T-helper 1 cell treated with Interleukin-12 subunit alpha and Interleukin-12 subunit beta and Interleukin-4 antibody, amounts not matched to agents 30 μg/mL and 1 μg/mL, for 36 hours (primary cell): Measurements from ENCODE around the gene LRATD1.

Experiments
- H3K27ac Mint-ChIP-seq: one replicate; pipeline ENCODE4 v1.8.0; 2021; ENCODE audit warnings: mild to moderate bottlenecking, mixed read lengths
- H3K27me3 Mint-ChIP-seq: one replicate; pipeline ENCODE4 v1.8.0; 2021; ENCODE audit warnings: low read depth, mixed read lengths
- H3K36me3 Mint-ChIP-seq: one replicate; pipeline ENCODE4 v1.8.0; 2021; ENCODE audit warnings: low read depth, mixed read lengths
- H3K4me1 Mint-ChIP-seq: one replicate; pipeline ENCODE4 v1.8.0; 2021; ENCODE audit warnings: low read depth, mixed read lengths
- H3K4me3 Mint-ChIP-seq: one replicate; pipeline ENCODE4 v1.8.0; 2021; ENCODE audit warnings: mild to moderate bottlenecking, moderate library complexity, mixed read lengths
- H3K9me3 Mint-ChIP-seq: one replicate; pipeline ENCODE4 v1.8.0; 2021; ENCODE audit warnings: mixed read lengths

The LRATD1 gene

GRCh38 chr2:14647714-14648113 is 15.2 kb downstream of the LRATD1 start:
- Mint-ChIP-seq H3K9me3 (no peaks in the 10 kb centered on the region), H3K4me1 (no peaks in the 10 kb centered on the region), H3K27me3 (peaks cover 5% of the 10 kb centered on the region), H3K27ac (no peak overlapping the region), H3K36me3 (no peaks in the 10 kb centered on the region), H3K4me3 (no peak overlapping the region)

GRCh38 chr2:14650066-14650465 is 17.5 kb downstream of the LRATD1 start:
- no peak overlapping the region for H3K27ac Mint-ChIP-seq
- H3K4me3 Mint-ChIP-seq, result no peak overlapping the region
- H3K4me1 Mint-ChIP-seq, result peaks cover 7% of the 10 kb centered on the region
- H3K9me3 Mint-ChIP-seq, result no peaks in the 10 kb centered on the region
- H3K36me3 Mint-ChIP-seq, result no peaks in the 10 kb centered on the region
- H3K27me3 Mint-ChIP-seq, result peaks cover 5% of the 10 kb centered on the region

- no peaks in the 10 kb centered on the region for H3K27me3 Mint-ChIP-seq
- H3K27ac Mint-ChIP-seq, result no peak overlapping the region
- peak overlapping the region; percentile 21 for H3K4me3 Mint-ChIP-seq
- H3K9me3 Mint-ChIP-seq, result no peaks in the 10 kb centered on the region
- no peaks in the 10 kb centered on the region for H3K36me3 Mint-ChIP-seq
- peaks cover 11% of the 10 kb centered on the region for H3K4me1 Mint-ChIP-seq
These were observed 22.3 kb downstream of the LRATD1 start for GRCh38 chr2:14654835-14655282.

- Mint-ChIP-seq H3K9me3 (no peaks in the 10 kb centered on the region), H3K4me1 (peaks cover 11% of the 10 kb centered on the region), H3K36me3 (no peaks in the 10 kb centered on the region), H3K4me3 (no peak overlapping the region), H3K27ac (no peak overlapping the region), H3K27me3 (no peaks in the 10 kb centered on the region)
These were observed 23.6 kb downstream of the LRATD1 start for GRCh38 chr2:14656146-14656545.

- no peaks in the 10 kb centered on the region for H3K9me3 Mint-ChIP-seq
- H3K4me3 Mint-ChIP-seq, result no peak overlapping the region
- H3K27me3 Mint-ChIP-seq, result no peaks in the 10 kb centered on the region
- no peak overlapping the region for H3K27ac Mint-ChIP-seq
- no peaks in the 10 kb centered on the region for H3K36me3 Mint-ChIP-seq
- no peaks in the 10 kb centered on the region for H3K4me1 Mint-ChIP-seq
These were observed 28.6 kb downstream of the LRATD1 start for GRCh38 chr2:14661163-14661562.

- Mint-ChIP-seq H3K4me3 (no peak overlapping the region), H3K36me3 (no peaks in the 10 kb centered on the region)
These were observed 40.9 kb downstream of the LRATD1 start for GRCh38 chr2:14673351-14673875.

GRCh38 chr2:14675489-14675888 is 43.0 kb downstream of the LRATD1 start:
- H3K36me3 Mint-ChIP-seq, result no peaks in the 10 kb centered on the region
- H3K9me3 Mint-ChIP-seq, result no peaks in the 10 kb centered on the region
- no peak overlapping the region for H3K27ac Mint-ChIP-seq
- no peaks in the 10 kb centered on the region for H3K4me1 Mint-ChIP-seq
- no peak overlapping the region for H3K4me3 Mint-ChIP-seq
- no peaks in the 10 kb centered on the region for H3K27me3 Mint-ChIP-seq

More at GRCh38 chr2:14673351-14673875, 40.9 kb downstream of the LRATD1 start:
- Mint-ChIP-seq H3K27ac (no peak overlapping the region), H3K27me3 (no peaks in the 10 kb centered on the region), H3K4me1 (no peaks in the 10 kb centered on the region), H3K9me3 (no peaks in the 10 kb centered on the region)

- Mint-ChIP-seq H3K4me1 (no peaks in the 10 kb centered on the region), H3K4me3 (no peak overlapping the region), H3K9me3 (no peaks in the 10 kb centered on the region), H3K36me3 (no peaks in the 10 kb centered on the region), H3K27me3 (no peaks in the 10 kb centered on the region), H3K27ac (no peak overlapping the region)
These were observed 43.9 kb downstream of the LRATD1 start for GRCh38 chr2:14676371-14676770.

- Mint-ChIP-seq H3K4me1 (no peaks in the 10 kb centered on the region), H3K27ac (no peak overlapping the region), H3K27me3 (no peaks in the 10 kb centered on the region), H3K9me3 (no peaks in the 10 kb centered on the region), H3K4me3 (no peak overlapping the region), H3K36me3 (no peaks in the 10 kb centered on the region)
These were observed 44.5 kb downstream of the LRATD1 start for GRCh38 chr2:14677039-14677438.

GRCh38 chr2:14678761-14679160 is 46.2 kb downstream of the LRATD1 start:
- Mint-ChIP-seq H3K27me3 (no peaks in the 10 kb centered on the region), H3K9me3 (no peaks in the 10 kb centered on the region), H3K27ac (no peak overlapping the region), H3K4me3 (no peak overlapping the region), H3K36me3 (no peaks in the 10 kb centered on the region), H3K4me1 (no peaks in the 10 kb centered on the region)

GRCh38 chr2:14681608-14682007 is 49.1 kb downstream of the LRATD1 start:
- no peaks in the 10 kb centered on the region for H3K36me3 Mint-ChIP-seq
- no peak overlapping the region for H3K27ac Mint-ChIP-seq
- no peak overlapping the region for H3K4me3 Mint-ChIP-seq
- H3K27me3 Mint-ChIP-seq, result no peaks in the 10 kb centered on the region
- H3K4me1 Mint-ChIP-seq, result no peaks in the 10 kb centered on the region
- H3K9me3 Mint-ChIP-seq, result no peaks in the 10 kb centered on the region
